PC-9 (cell line): ENCODE data around the gene ITGAV. TPM values are rescaled to one million over a fixed set of nuclear protein-coding genes. Genes with fewer than 3 reads are reported as not detected.

Experiments used
- BruUV-seq: library from RNA; stranded (reverse); fragments of 400-500 nt; replicated peaks from 2 replicates; lab custom pipeline; 2021; lab: Mats Ljungman, UMichigan
- CTCF ChIA-PET: fragments of 300-600 bp; sonication (Branson Sonifier 250); formaldehyde crosslinking; loops from one replicate; lab custom pipeline; 2022; ENCODE audit warnings: antibody characterized with exemption; lab: Charles Lee
- POLR2A ChIA-PET: fragments of 300-600 bp; sonication (Branson Sonifier 250); formaldehyde crosslinking; loops from one replicate; lab custom pipeline; 2022; ENCODE audit warnings: antibody characterized with exemption; ENCODE audit not compliant: unreplicated experiment; lab: Charles Lee
- DNase-seq, 2 experiments: peaks; one replicate each; pipeline versions ENCODE4 v3.0.0 to v3.0.0-alpha.2; 2015 to 2022; ENCODE audit warnings: mixed read lengths in 1 of 2
- H2AFZ ChIP-seq: fragments of 200-600 bp; sonication (generic); 2 replicates; pipeline ENCODE4 v1.8.1; 2017; ENCODE audit warnings: antibody characterized with exemption
- H3F3A ChIP-seq: fragments of 200-600 bp; sonication (generic); 2 replicates; pipeline ENCODE4 v1.8.1; 2017; ENCODE audit warnings: antibody characterized with exemption, mild to moderate bottlenecking, low read depth; ENCODE audit not compliant: insufficient read depth
- H3K27ac ChIP-seq: fragments of 200-600 bp; sonication (generic); 2 replicates; pipeline ENCODE4 v1.6.1; 2016; ENCODE audit warnings: mixed run types
- H3K27me3 ChIP-seq: fragments of 200-600 bp; sonication (generic); 2 replicates; pipeline ENCODE4 v1.6.1; 2016; ENCODE audit warnings: low read depth, mixed run types; ENCODE audit not compliant: insufficient read depth
- H3K36me3 ChIP-seq: fragments of 200-600 bp; sonication (generic); 2 replicates; pipeline ENCODE4 v1.6.1; 2016; ENCODE audit warnings: low read depth, mixed run types
- H3K4me1 ChIP-seq: fragments of 200-600 bp; sonication (generic); replicated peaks from 2 replicates; pipeline ENCODE4 v1.6.1; 2016; ENCODE audit warnings: mixed run types; ENCODE audit not compliant: insufficient read depth
- H3K4me2 ChIP-seq: fragments of 200-600 bp; sonication (generic); 2 replicates; pipeline ENCODE4 v1.6.1; 2017; ENCODE audit warnings: mixed run types
- H3K4me3 ChIP-seq: fragments of 200-600 bp; sonication (generic); 2 replicates; pipeline ENCODE4 v1.6.1; 2016; ENCODE audit warnings: mixed run types
- H3K79me2 ChIP-seq: fragments of 200-600 bp; sonication (generic); 2 replicates; pipeline ENCODE4 v1.6.1; 2017; ENCODE audit warnings: low read depth, mixed run types
- H3K9me2 ChIP-seq: fragments of 200-600 bp; sonication (generic); 2 replicates; pipeline ENCODE4 v1.8.1; 2017; ENCODE audit warnings: mild to moderate bottlenecking; ENCODE audit not compliant: insufficient read depth
- H3K9me3 ChIP-seq: fragments of 200-600 bp; sonication (generic); 2 replicates; pipeline ENCODE4 v1.8.1; 2016; ENCODE audit warnings: low read depth; ENCODE audit not compliant: insufficient read depth
- H4K20me1 ChIP-seq: fragments of 200-600 bp; sonication (generic); 2 replicates; pipeline ENCODE4 v1.8.1; 2017; ENCODE audit not compliant: insufficient read depth
- CTCF ChIP-seq: fragments of 200-600 bp; sonication (generic); conservative IDR thresholded peaks from 2 replicates; pipeline ENCODE4 v1.6.1; 2017; ENCODE audit warnings: mixed run types, antibody characterized with exemption, mild to moderate bottlenecking, moderate library complexity
- EZH2 ChIP-seq: fragments of 200-600 bp; sonication (generic); IDR thresholded peaks from 2 replicates; pipeline ENCODE4 v1.8.0; 2017; ENCODE audit warnings: antibody characterized with exemption, low read depth
- intact Hi-C: fragments of 100-400 bp; cut with micrococcal nuclease; formaldehyde crosslinking; loops from one replicate; pipeline ENCODE4 v1.10.0; 2022; ENCODE audit not compliant: unreplicated experiment
- total RNA-seq: library from RNA; stranded (reverse); gene quantifications from 2 replicates; pipeline ENCODE4 v1.2.3, GENCODE V29; 2021

Gene ITGAV
- total RNA-seq, 1 experiment from 2014 or later, result 28.0 TPM

- intact Hi-C loops, result no loop called here
- no peaks in the 10 kb centered on the region for H3K27me3 ChIP-seq
Observed at GRCh38 chr2:186669146-186669545, 79.3 kb downstream of the ITGAV start.

GRCh38 chr2:186670831-186671230, 81.0 kb downstream of the ITGAV start:
- CTCF ChIA-PET, result no interaction called here
- Histone ChIP-seq H2AFZ (no peak overlapping the region), H3K9me3 (no peaks in the 10 kb centered on the region), H4K20me1 (no peaks in the 10 kb centered on the region), H3K9me2 (no peaks in the 10 kb centered on the region), H3K79me2 (no peaks in the 10 kb centered on the region), H3K4me3 (no peak overlapping the region), H3K4me2 (no peak overlapping the region), H3K27me3 (no peaks in the 10 kb centered on the region), H3F3A (no peaks in the 10 kb centered on the region), H3K27ac (no peak overlapping the region), H3K4me1 (no peaks in the 10 kb centered on the region), H3K36me3 (peaks cover 6% of the 10 kb centered on the region; the same call in 1 of the 2 replicates)
- intact Hi-C loops, result no loop called here
- no TSS peak for BruUV-seq
- POLR2A ChIA-PET, result no interaction called here
- no peak for DNase-seq
- TF ChIP-seq EZH2, result no peak

More at GRCh38 chr2:186669146-186669545, 79.3 kb downstream of the ITGAV start:
- no peaks in the 10 kb centered on the region for H3K4me1 ChIP-seq
- H2AFZ ChIP-seq, result no peak overlapping the region
- ChIA-PET POLR2A (no interaction called here), CTCF (no interaction called here)
- no peaks in the 10 kb centered on the region for H4K20me1 ChIP-seq
- H3K4me3 ChIP-seq, result no peak overlapping the region
- TF ChIP-seq EZH2, result no peak
- TF ChIP-seq CTCF, result no peak
- H3F3A ChIP-seq, result no peaks in the 10 kb centered on the region
- no peak overlapping the region for H3K27ac ChIP-seq
- no peak overlapping the region for H3K4me2 ChIP-seq
- peaks cover 6% of the 10 kb centered on the region; the same call in 1 of the 2 replicates for H3K36me3 ChIP-seq
- H3K9me3 ChIP-seq, result no peaks in the 10 kb centered on the region
- DNase-seq, result no peak
- H3K79me2 ChIP-seq, result no peaks in the 10 kb centered on the region
- BruUV-seq, result no TSS peak
- no peaks in the 10 kb centered on the region for H3K9me2 ChIP-seq

- Histone ChIP-seq H3K4me1 (no peaks in the 10 kb centered on the region), H3K36me3 (peaks cover 6% of the 10 kb centered on the region; the same call in 1 of the 2 replicates), H3K79me2 (no peaks in the 10 kb centered on the region), H3K9me3 (no peaks in the 10 kb centered on the region), H3K9me2 (no peaks in the 10 kb centered on the region), H3F3A (no peaks in the 10 kb centered on the region), H3K27me3 (no peaks in the 10 kb centered on the region), H3K4me3 (no peak overlapping the region), H3K4me2 (no peak overlapping the region), H3K27ac (no peak overlapping the region), H4K20me1 (no peaks in the 10 kb centered on the region), H2AFZ (no peak overlapping the region)
- CTCF ChIA-PET, result no interaction called here
- DNase-seq, result no peak
- BruUV-seq, result no TSS peak
- intact Hi-C loops, result no loop called here
- POLR2A ChIA-PET, result no interaction called here
- TF ChIP-seq CTCF (no peak), EZH2 (no peak)
Observed at GRCh38 chr2:186675380-186675779, 85.5 kb downstream of the ITGAV start.

GRCh38 chr2:186683341-186683740, 93.5 kb downstream of the ITGAV start:
- BruUV-seq, result no TSS peak
- Histone ChIP-seq H2AFZ (no peak overlapping the region), H3K4me2 (no peak overlapping the region), H3K79me2 (no peaks in the 10 kb centered on the region), H3K9me3 (no peaks in the 10 kb centered on the region), H3K4me1 (no peaks in the 10 kb centered on the region), H3F3A (no peaks in the 10 kb centered on the region), H3K9me2 (no peaks in the 10 kb centered on the region), H3K27ac (no peak overlapping the region), H3K27me3 (no peaks in the 10 kb centered on the region), H4K20me1 (no peaks in the 10 kb centered on the region), H3K4me3 (no peak overlapping the region), H3K36me3 (no peaks in the 10 kb centered on the region)
- ChIA-PET POLR2A (interaction anchor here (0.6 kb wide), 1 partner anchor 65 kb away, joined by 5 read pairs; no protein-coding TSS in a partner anchor), CTCF (no interaction called here)
- no peak for DNase-seq
- intact Hi-C loops, result no loop called here
- TF ChIP-seq CTCF, result no peak
- TF ChIP-seq EZH2, result no peak
